Bronchial epithelial cell (primary cell): Measurements from ENCODE around the gene NUPR2. TPM values are rescaled to one million over a fixed set of nuclear protein-coding genes. Genes with fewer than 3 reads are reported as not detected.
"Not testable (repeated sequence)": the region's sequence is repeated elsewhere in the genome, so short reads cannot be mapped to it uniquely, and the experiment has no call there.

Experiments used
- DNase-seq: peaks from one replicate; pipeline ENCODE4 v3.0.0-alpha.2; 2010; ENCODE audit warnings: low read depth
- FAIRE-seq: peaks from 2 replicates; lab custom pipeline; 2011; peaks lifted over from hg19 to GRCh38; lab: Jason Lieb, UNC
- H3K27me3 ChIP-seq: 2 replicates; pipeline ENCODE4 v1.5.1; 2011; ENCODE audit warnings: low read length; ENCODE audit not compliant: control insufficient read depth, insufficient read depth
- H3K36me3 ChIP-seq: 2 replicates; pipeline ENCODE4 v1.5.1; 2011; ENCODE audit warnings: low read length; ENCODE audit not compliant: control insufficient read depth, insufficient read depth
- H3K4me3 ChIP-seq: 2 replicates; pipeline ENCODE4 v1.5.1; 2011; ENCODE audit warnings: mild to moderate bottlenecking, low read depth, low read length, control low read depth
- CTCF ChIP-seq: IDR thresholded peaks from 2 replicates; pipeline ENCODE4 v1.5.1; 2011; ENCODE audit warnings: mild to moderate bottlenecking, moderate library complexity, low read length, control low read depth, inconsistent platforms; ENCODE audit not compliant: insufficient read depth, severe bottlenecking
- total RNA-seq: library from RNA; depleted of rRNA; stranded (reverse); fragments of >200 nt; gene quantifications from 2 replicates; pipeline ENCODE4 v1.2.1, GENCODE V29; 2014

Gene NUPR2
- not detected in 2 replicates for total RNA-seq

- FAIRE-seq (no peak), DNase-seq (peak; percentile 11)
- TF ChIP-seq CTCF = no peak
- peak within 1 kb of the TSS; percentile 16 for H3K4me3 ChIP-seq
- no peaks in the 10 kb centered on the region for H3K36me3 ChIP-seq
- no peaks in the 10 kb centered on the region for H3K27me3 ChIP-seq
Measured at GRCh38 chr7:56115852-56116538, at the start of gene NUPR2. Gene NUPR2, minus strand, starts transcription at chr7:56116417. Its CDS starts 103 bp downstream, at chr7:56116314.

- no peaks in the 10 kb centered on the region for H3K27me3 ChIP-seq
- DNase-seq = no peak
- no peak for TF ChIP-seq CTCF
- H3K36me3 ChIP-seq = no peaks in the 10 kb centered on the region
- no peak for FAIRE-seq
- no peak overlapping the region for H3K4me3 ChIP-seq
Measured at GRCh38 chr7:56157238-56157790, 41.1 kb upstream of the NUPR2 start.

- H3K4me3 ChIP-seq, H3K36me3 ChIP-seq, FAIRE-seq, DNase-seq, H3K27me3 ChIP-seq: not testable (repeated sequence)
Measured at GRCh38 chr7:56131062-56131461, 14.8 kb upstream of the NUPR2 start.

GRCh38 chr7:56127241-56127975 lies 11.2 kb upstream of the NUPR2 start:
- H3K27me3 ChIP-seq = no peaks in the 10 kb centered on the region
- TF ChIP-seq CTCF = no peak
- no peaks in the 10 kb centered on the region for H3K36me3 ChIP-seq
- no peak for DNase-seq
- FAIRE-seq = no peak
- H3K4me3 ChIP-seq = no peak overlapping the region

- no peaks in the 10 kb centered on the region for H3K36me3 ChIP-seq
- H3K27me3 ChIP-seq = no peaks in the 10 kb centered on the region
- FAIRE-seq (no peak), DNase-seq (no peak)
- H3K4me3 ChIP-seq = no peak overlapping the region
- TF ChIP-seq CTCF = no peak
Measured at GRCh38 chr7:56125831-56126230, 9.6 kb upstream of the NUPR2 start.

GRCh38 chr7:56124981-56125380 lies 8.8 kb upstream of the NUPR2 start:
- no peak for FAIRE-seq
- DNase-seq = no peak
- Histone ChIP-seq H3K4me3 (no peak overlapping the region), H3K27me3 (no peaks in the 10 kb centered on the region), H3K36me3 (no peaks in the 10 kb centered on the region)
- no peak for TF ChIP-seq CTCF
